ENCODE results near the gene CITED1.
"Not testable (repeated sequence)": the region's sequence is repeated elsewhere in the genome, so short reads cannot be mapped to it uniquely, and the experiment has no call there.

CITED1 gene

DNA sequence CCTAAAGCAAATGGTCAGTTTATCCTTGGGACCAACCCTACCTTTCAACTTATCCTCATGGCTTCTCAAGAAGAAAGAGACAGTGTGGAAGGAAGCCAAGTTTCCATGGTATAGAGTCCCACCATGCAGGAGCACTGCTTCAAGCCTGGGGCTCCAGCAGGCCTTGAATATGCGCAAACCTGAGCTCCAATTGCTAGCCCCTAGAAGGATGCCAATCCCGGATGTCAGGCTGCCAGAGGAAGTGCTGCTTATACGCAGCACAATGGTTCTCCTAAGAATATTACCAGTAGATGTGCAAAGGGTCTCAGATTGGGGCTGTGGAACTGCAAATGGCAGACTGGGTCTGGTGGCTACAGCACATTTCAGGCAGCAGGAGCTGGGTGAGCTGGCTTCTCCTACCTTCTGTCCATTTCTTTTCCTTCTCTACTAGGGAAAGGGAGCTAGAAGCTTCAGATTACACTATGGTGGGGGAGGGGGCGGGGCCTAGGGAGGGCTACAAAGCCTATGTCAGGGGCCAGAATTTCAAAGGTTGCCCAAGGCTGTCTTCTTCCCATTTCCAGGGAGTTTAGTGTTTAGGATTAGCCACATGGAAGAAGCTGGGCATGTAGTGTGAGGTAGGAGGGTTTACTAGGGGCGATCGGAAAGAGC is 40.7 kb upstream of the CITED1 start:
- no peak for DNase-seq (ENCODE audit: extremely low read depth, low read depth)
- TF ChIP-seq, protein P1, sequence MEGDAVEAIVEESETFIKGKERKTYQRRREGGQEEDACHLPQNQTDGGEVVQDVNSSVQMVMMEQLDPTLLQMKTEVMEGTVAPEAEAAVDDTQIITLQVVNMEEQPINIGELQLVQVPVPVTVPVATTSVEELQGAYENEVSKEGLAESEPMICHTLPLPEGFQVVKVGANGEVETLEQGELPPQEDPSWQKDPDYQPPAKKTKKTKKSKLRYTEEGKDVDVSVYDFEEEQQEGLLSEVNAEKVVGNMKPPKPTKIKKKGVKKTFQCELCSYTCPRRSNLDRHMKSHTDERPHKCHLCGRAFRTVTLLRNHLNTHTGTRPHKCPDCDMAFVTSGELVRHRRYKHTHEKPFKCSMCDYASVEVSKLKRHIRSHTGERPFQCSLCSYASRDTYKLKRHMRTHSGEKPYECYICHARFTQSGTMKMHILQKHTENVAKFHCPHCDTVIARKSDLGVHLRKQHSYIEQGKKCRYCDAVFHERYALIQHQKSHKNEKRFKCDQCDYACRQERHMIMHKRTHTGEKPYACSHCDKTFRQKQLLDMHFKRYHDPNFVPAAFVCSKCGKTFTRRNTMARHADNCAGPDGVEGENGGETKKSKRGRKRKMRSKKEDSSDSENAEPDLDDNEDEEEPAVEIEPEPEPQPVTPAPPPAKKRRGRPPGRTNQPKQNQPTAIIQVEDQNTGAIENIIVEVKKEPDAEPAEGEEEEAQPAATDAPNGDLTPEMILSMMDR (IDR thresholded peaks at IDR 0.05; ENCODE audit: low read depth, low read length, missing control alignments), result no peak
- H3K4me3 ChIP-seq (replicated peaks; ENCODE audit: low read depth, low read length), result no peak overlapping the region

- DNase-seq (ENCODE audit: extremely low read depth, low read depth), result no peak
- no peak overlapping the region for H3K4me3 ChIP-seq (replicated peaks; ENCODE audit: low read depth, low read length)
- TF ChIP-seq, protein P1 (IDR thresholded peaks at IDR 0.05; ENCODE audit: low read depth, low read length, missing control alignments), result no peak
These were observed 34.9 kb upstream of the CITED1 start for GRCh38 chrX:72340626-72341025.

DNA sequence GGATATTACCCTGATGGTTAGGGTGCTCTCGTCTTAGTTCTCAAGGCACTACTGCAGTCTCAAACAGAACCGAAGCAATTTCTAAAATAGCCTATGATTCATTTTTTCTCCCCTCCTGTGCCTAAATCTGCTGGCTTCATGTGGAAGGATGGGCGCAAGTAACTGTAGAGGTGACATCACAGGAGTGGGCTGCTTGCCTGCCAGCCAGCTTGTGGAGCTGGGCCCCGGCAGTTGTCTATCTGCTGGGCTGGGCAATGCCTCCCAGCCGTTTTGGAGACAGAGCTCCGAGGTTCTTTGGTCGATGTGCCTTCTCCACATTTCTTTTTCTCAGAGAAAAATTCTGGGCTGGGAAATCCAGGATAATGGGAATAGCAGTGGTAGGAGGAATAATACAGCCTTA is 34.3 kb upstream of the CITED1 start:
- TF ChIP-seq, protein P1 (IDR thresholded peaks at IDR 0.05; ENCODE audit: low read depth, low read length, missing control alignments), result no peak
- no peak overlapping the region for H3K4me3 ChIP-seq (replicated peaks; ENCODE audit: low read depth, low read length)
- DNase-seq (ENCODE audit: extremely low read depth, low read depth), result no peak

- DNase-seq (ENCODE audit: extremely low read depth, low read depth), result no peak
- TF ChIP-seq, protein P1 (IDR thresholded peaks at IDR 0.05; ENCODE audit: low read depth, low read length, missing control alignments), result no peak
- no peak overlapping the region for H3K4me3 ChIP-seq (replicated peaks; ENCODE audit: low read depth, low read length)
These were observed 24.4 kb upstream of the CITED1 start for GRCh38 chrX:72330131-72330530.

GRCh38 chrX:72326605-72327300 is 21.0 kb upstream of the CITED1 start:
- TF ChIP-seq, protein P1 (IDR thresholded peaks at IDR 0.05; ENCODE audit: low read depth, low read length, missing control alignments), result no peak
- H3K4me3 ChIP-seq (replicated peaks; ENCODE audit: low read depth, low read length), result no peak overlapping the region
- no peak for DNase-seq (ENCODE audit: extremely low read depth, low read depth)

- not testable (repeated sequence) for H3K4me3 ChIP-seq (replicated peaks; ENCODE audit: low read depth, low read length); DNase-seq (ENCODE audit: extremely low read depth, low read depth)
These were observed 13.9 kb upstream of the CITED1 start for GRCh38 chrX:72319651-72320050.

GRCh38 chrX:72317139-72317538 is 11.4 kb upstream of the CITED1 start:
- no peak overlapping the region for H3K4me3 ChIP-seq (replicated peaks; ENCODE audit: low read depth, low read length)
- TF ChIP-seq, protein P1 (IDR thresholded peaks at IDR 0.05; ENCODE audit: low read depth, low read length, missing control alignments), result no peak
- no peak for DNase-seq (ENCODE audit: extremely low read depth, low read depth)
